ENCODE results near the gene CPVL. TPM values are rescaled to one million over a fixed set of nuclear protein-coding genes. Genes with fewer than 3 reads are reported as not detected.

Gene CPVL
- polyA plus RNA-seq, 6 donors from 2014 or later, result 0.82 to 5.5 (median 2.0) TPM

DNA sequence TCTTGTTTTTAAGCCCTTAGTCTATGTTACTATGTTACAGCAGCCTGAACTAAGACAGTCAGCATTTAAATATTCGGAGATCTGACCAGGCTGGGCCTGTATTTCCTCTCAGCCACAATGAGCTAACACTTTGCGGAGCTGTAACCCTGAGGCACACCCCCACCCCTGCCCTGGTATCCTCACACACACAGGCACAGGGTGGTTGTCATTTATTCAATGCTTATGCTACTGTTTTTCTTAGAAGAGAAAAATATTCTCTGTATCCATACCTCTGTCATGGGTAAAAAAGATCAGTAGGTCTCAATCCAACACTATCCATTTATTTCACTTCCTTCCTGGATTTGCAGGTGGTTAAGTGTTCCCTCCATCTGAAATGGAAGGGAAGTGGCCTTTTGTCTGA lies 107.9 kb downstream of the CPVL start:
- Mint-ChIP-seq H3K4me3 (no peak overlapping the region), H3K4me1 (no peaks in the 10 kb centered on the region), H3K27ac (no peak overlapping the region), H3K36me3 (no peaks in the 10 kb centered on the region), H3K27me3 (peaks cover 0 to 11% (median 3%) of the 10 kb centered on the region in 3 donors), H3K9me3 (no peaks in the 10 kb centered on the region)
- DNase-seq (no peak), ATAC-seq (ENCODE audit: low read depth in 2 of 2) (no peak)

- peaks cover 0 to 3% (median 0%) of the 10 kb centered on the region in 3 donors for H3K27me3 Mint-ChIP-seq
- no peaks in the 10 kb centered on the region for H3K4me1 Mint-ChIP-seq
- H3K4me3 Mint-ChIP-seq, result no peak overlapping the region
- no peak overlapping the region for H3K27ac Mint-ChIP-seq
- DNase-seq (no peak), ATAC-seq (ENCODE audit: low read depth in 2 of 2) (no peak)
- no peaks in the 10 kb centered on the region for H3K36me3 Mint-ChIP-seq
- peaks cover 0 to 4% (median 0%) of the 10 kb centered on the region in 7 donors for H3K9me3 Mint-ChIP-seq
Measured at GRCh38 chr7:29035044-29035740, 111.1 kb downstream of the CPVL start.

DNA sequence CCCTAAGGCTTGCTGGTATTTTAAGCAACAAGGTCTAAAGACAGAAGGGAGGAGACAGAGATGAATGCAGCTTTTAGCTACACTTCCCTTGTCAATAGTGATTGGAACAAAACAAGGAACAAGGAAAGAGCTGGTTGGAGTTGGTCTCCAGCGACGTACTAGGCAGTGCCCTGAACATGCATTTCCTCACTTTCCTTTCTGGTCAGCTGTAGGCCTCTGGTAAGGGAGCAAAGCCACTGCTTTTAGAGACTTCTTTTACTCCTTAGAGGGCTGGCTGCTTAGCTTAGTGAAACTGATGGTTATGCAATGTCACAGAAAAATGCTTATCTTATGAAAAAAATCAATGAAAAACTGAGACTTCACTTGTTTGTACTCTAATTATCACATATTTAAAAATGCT lies 112.8 kb downstream of the CPVL start:
- Mint-ChIP-seq H3K9me3 (peaks cover 0 to 8% (median under 1%) of the 10 kb centered on the region in 7 donors), H3K36me3 (no peaks in the 10 kb centered on the region), H3K27me3 (peaks cover 0 to 3% (median 0%) of the 10 kb centered on the region in 3 donors), H3K27ac (no peak overlapping the region), H3K4me3 (no peak overlapping the region), H3K4me1 (no peaks in the 10 kb centered on the region)
- ATAC-seq (ENCODE audit: low read depth in 2 of 2) (no peak), DNase-seq (no peak)

DNA sequence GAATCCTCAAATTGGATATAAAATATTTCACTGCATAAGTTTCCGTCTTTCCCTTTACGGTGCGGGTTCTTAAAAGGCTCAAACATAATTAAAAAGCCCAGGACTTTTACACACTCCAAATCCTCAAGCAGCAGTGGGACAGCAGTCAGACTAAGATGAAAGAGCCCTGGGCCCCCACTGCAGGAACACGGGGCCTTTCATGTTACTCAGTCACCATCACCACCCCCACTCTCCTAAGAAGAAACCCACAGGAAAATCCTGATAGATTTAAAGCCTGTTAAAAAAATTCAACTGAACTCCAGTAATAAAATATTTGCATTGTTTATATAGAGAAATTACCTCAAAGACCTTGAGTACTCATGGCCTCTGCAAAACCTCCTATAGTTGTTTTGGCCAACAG lies 114.2 kb downstream of the CPVL start:
- peaks cover 0 to 17% (median 14%) of the 10 kb centered on the region in 7 donors for H3K9me3 Mint-ChIP-seq
- H3K36me3 Mint-ChIP-seq, result no peaks in the 10 kb centered on the region
- H3K27ac Mint-ChIP-seq, result no peak overlapping the region
- H3K27me3 Mint-ChIP-seq, result peaks cover 0 to 5% (median 0%) of the 10 kb centered on the region in 3 donors
- ATAC-seq (ENCODE audit: low read depth in 2 of 2), result no peak
- H3K4me1 Mint-ChIP-seq, result no peaks in the 10 kb centered on the region
- no peak for DNase-seq
- no peak overlapping the region for H3K4me3 Mint-ChIP-seq

GRCh38 chr7:29030781-29031275 lies 115.5 kb downstream of the CPVL start:
- ATAC-seq (ENCODE audit: low read depth in 2 of 2), result no peak
- Mint-ChIP-seq H3K27me3 (peaks cover 0 to 5% (median 4%) of the 10 kb centered on the region in 3 donors), H3K36me3 (no peaks in the 10 kb centered on the region), H3K27ac (no peak overlapping the region), H3K4me3 (peak overlapping the region in 1 of 8 donors; percentile 8), H3K9me3 (peaks cover 5 to 29% (median 27%) of the 10 kb centered on the region in 7 donors), H3K4me1 (no peaks in the 10 kb centered on the region)
- no peak for DNase-seq

DNA sequence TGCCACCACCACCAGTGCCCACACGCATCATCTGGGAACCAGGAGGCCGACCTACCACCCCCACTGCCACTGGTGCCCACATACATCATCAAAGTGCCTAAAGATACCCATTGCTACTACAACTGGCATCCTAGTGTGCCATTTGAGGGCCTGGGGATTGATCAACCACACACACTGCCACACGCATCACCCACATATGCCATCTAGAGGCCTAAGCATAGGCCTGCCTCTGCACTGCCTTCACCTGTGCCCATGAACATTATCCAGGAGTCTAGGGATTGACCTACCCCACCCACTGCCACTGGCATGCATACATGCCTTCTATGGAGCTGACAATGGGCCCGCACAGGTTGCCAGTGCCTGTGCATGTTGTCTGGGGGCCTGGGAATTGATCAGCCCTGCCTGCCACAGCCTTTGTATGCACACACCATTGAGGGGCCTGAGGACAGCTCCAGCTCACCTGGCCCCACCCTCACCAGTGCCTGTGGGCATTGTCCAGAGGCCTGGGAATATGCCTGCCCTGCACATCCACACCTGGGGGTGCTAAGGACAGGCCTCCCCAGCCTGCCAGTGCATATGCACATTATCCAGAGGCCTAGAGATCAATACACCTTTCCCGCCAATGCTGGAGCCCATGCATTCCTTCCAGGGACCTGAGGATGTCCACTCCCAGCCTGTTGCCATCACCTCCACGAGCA lies 123.9 kb downstream of the CPVL start:
- Mint-ChIP-seq H3K27ac (peak overlapping the region in 1 of 6 donors; percentile 44), H3K4me1 (no peaks in the 10 kb centered on the region), H3K4me3 (no peak overlapping the region), H3K9me3 (peaks cover 15 to 57% (median 42%) of the 10 kb centered on the region in 7 donors), H3K27me3 (peaks cover 8 to 19% (median 9%) of the 10 kb centered on the region in 3 donors), H3K36me3 (peaks cover 8 to 13% of the 10 kb centered on the region in 2 donors)
- DNase-seq (no peak), ATAC-seq (ENCODE audit: low read depth in 2 of 2) (no peak)

- DNase-seq (no peak), ATAC-seq (ENCODE audit: low read depth in 2 of 2) (no peak)
- peak overlapping the region in 1 of 6 donors; percentile 60 for H3K27ac Mint-ChIP-seq
- H3K4me1 Mint-ChIP-seq, result no peaks in the 10 kb centered on the region
- H3K9me3 Mint-ChIP-seq, result peaks cover 13 to 37% (median 23%) of the 10 kb centered on the region in 7 donors
- H3K27me3 Mint-ChIP-seq, result peaks cover 12 to 17% (median 13%) of the 10 kb centered on the region in 3 donors
- H3K4me3 Mint-ChIP-seq, result peak overlapping the region in 1 of 8 donors; percentile 32
- peaks cover 5 to 10% of the 10 kb centered on the region in 2 donors for H3K36me3 Mint-ChIP-seq
Measured at GRCh38 chr7:29019896-29020295, 126.4 kb downstream of the CPVL start.

DNA sequence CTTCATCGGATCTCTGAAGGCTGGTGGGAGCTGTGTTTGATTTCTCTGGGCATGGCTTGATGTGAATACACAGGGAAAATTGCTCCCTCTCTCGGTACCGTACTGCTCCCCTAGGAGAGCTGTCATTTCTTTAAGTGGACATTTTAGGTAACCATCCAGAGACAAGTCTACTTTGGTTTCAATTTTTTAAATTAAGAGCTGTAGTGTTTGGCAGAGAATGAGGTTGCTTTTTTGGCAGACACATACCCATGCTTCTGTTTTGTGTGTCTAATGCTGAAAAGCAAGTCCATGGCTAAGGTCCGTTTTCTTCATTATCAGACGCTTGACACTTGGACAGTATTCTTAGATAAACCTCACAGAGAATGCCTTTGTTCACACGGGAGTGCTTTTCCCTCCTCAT lies 127.0 kb downstream of the CPVL start:
- Mint-ChIP-seq H3K9me3 (peaks cover 9 to 32% (median 17%) of the 10 kb centered on the region in 7 donors), H3K4me3 (peak overlapping the region in 1 of 8 donors; percentile 32), H3K27me3 (peaks cover 8 to 17% (median 9%) of the 10 kb centered on the region in 3 donors), H3K4me1 (no peaks in the 10 kb centered on the region), H3K27ac (no peak overlapping the region), H3K36me3 (peaks cover under 1 to 5% of the 10 kb centered on the region in 2 donors)
- DNase-seq, result no peak
- no peak for ATAC-seq (ENCODE audit: low read depth in 2 of 2)

- ATAC-seq (ENCODE audit: low read depth in 2 of 2), result no peak
- peaks cover 0 to 5% of the 10 kb centered on the region in 2 donors for H3K36me3 Mint-ChIP-seq
Measured at GRCh38 chr7:29017713-29018112, 128.6 kb downstream of the CPVL start.

GRCh38 chr7:29014725-29015124 lies 131.6 kb downstream of the CPVL start:
- H3K27me3 Mint-ChIP-seq, result peaks cover 0 to 9% (median 8%) of the 10 kb centered on the region in 3 donors
- peaks cover 0 to 4% (median 0%) of the 10 kb centered on the region in 7 donors for H3K9me3 Mint-ChIP-seq
- ATAC-seq (ENCODE audit: low read depth in 2 of 2), result no peak
- no peaks in the 10 kb centered on the region for H3K4me1 Mint-ChIP-seq
- DNase-seq, result no peak
- H3K36me3 Mint-ChIP-seq, result peaks cover 0 to 1% of the 10 kb centered on the region in 2 donors
- H3K27ac Mint-ChIP-seq, result no peak overlapping the region
- no peak overlapping the region for H3K4me3 Mint-ChIP-seq

More at GRCh38 chr7:29017713-29018112, 128.6 kb downstream of the CPVL start:
- no peaks in the 10 kb centered on the region for H3K4me1 Mint-ChIP-seq
- no peak overlapping the region for H3K27ac Mint-ChIP-seq
- H3K4me3 Mint-ChIP-seq, result no peak overlapping the region
- no peak for DNase-seq
- H3K9me3 Mint-ChIP-seq, result peaks cover 5 to 18% (median 9%) of the 10 kb centered on the region in 7 donors
- H3K27me3 Mint-ChIP-seq, result peaks cover 8 to 17% (median 9%) of the 10 kb centered on the region in 3 donors

DNA sequence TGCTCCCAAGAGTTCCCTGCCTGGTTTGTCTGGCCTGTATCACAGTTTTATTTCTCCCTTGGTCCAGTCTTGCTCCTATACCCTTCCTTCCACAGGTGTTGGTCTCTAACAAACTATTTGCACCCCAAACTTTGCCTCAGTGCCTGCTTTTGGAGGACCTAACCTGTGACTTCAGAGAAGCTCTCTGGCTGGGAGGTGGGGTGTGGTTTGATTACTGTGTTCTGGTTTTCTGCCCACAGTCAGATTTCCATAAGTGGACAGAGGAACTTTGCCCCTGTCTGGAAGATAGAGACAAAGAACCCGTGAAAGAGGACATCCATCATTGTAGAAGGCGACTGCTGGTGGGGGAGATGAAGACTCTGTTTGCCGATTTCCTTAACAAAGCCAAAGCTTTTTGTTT lies 132.4 kb downstream of the CPVL start:
- ATAC-seq (ENCODE audit: low read depth in 2 of 2) (no peak), DNase-seq (no peak)
- Mint-ChIP-seq H3K27me3 (peaks cover 0 to 14% (median 8%) of the 10 kb centered on the region in 3 donors), H3K9me3 (peaks cover 0 to 4% (median 2%) of the 10 kb centered on the region in 7 donors), H3K4me1 (no peaks in the 10 kb centered on the region), H3K36me3 (no peaks in the 10 kb centered on the region), H3K27ac (no peak overlapping the region), H3K4me3 (no peak overlapping the region)

GRCh38 chr7:29013082-29013695 lies 133.1 kb downstream of the CPVL start:
- DNase-seq, result no peak
- Mint-ChIP-seq H3K9me3 (peaks cover 0 to 7% (median 2%) of the 10 kb centered on the region in 7 donors), H3K4me3 (no peak overlapping the region), H3K36me3 (no peaks in the 10 kb centered on the region), H3K4me1 (no peaks in the 10 kb centered on the region), H3K27ac (no peak overlapping the region), H3K27me3 (peaks cover under 1 to 16% (median 8%) of the 10 kb centered on the region in 3 donors)
- no peak for ATAC-seq (ENCODE audit: low read depth in 2 of 2)

- ATAC-seq (ENCODE audit: low read depth in 2 of 2), result no peak
Measured at GRCh38 chr7:29009947-29010346, 136.4 kb downstream of the CPVL start.

More at GRCh38 chr7:29009947-29010346, 136.4 kb downstream of the CPVL start:
- Mint-ChIP-seq H3K4me1 (no peaks in the 10 kb centered on the region), H3K27ac (no peak overlapping the region), H3K9me3 (peaks cover 0 to 4% (median 2%) of the 10 kb centered on the region in 7 donors), H3K27me3 (peaks cover 5 to 15% (median 8%) of the 10 kb centered on the region in 3 donors), H3K36me3 (no peaks in the 10 kb centered on the region), H3K4me3 (no peak overlapping the region)
- DNase-seq, result no peak

Data from naive B cell (primary cell).